Activated CD8-positive, alpha-beta T cell treated with anti-CD3 and anti-CD28 coated beads for 36 hours (primary cell): Measurements from ENCODE around the gene MAP4K3. TPM values are rescaled to one million over a fixed set of nuclear protein-coding genes. Genes with fewer than 3 reads are reported as not detected.

Source experiments
- ATAC-seq: fragments of 200-7000 bp; cut with Tn5 transposase; one replicate; pipeline ENCODE4 v1.10.0; 2021; ENCODE audit warnings: mild to moderate bottlenecking, moderate library complexity
- CTCF ChIA-PET: fragments of 350-600 bp; sonication (Branson Sonifier 250); formaldehyde crosslinking; loops from one replicate; lab custom pipeline; 2021; ENCODE audit warnings: antibody characterized with exemption; lab: Charles Lee
- POLR2A ChIA-PET: fragments of 350-600 bp; sonication (Branson Sonifier 250); formaldehyde crosslinking; loops from one replicate; lab custom pipeline; 2021; ENCODE audit warnings: antibody characterized with exemption; lab: Charles Lee
- DNase-seq: peaks from one replicate; pipeline ENCODE4 v3.0.0-alpha.2; 2020
- H3K27ac Mint-ChIP-seq: one replicate; pipeline ENCODE4 v1.8.0; 2021; ENCODE audit warnings: mild to moderate bottlenecking, mixed read lengths
- H3K27me3 Mint-ChIP-seq: one replicate; pipeline ENCODE4 v1.8.0; 2021; ENCODE audit warnings: mixed read lengths
- H3K36me3 Mint-ChIP-seq: one replicate; pipeline ENCODE4 v1.8.0; 2021; ENCODE audit warnings: low read depth, mixed read lengths
- H3K4me1 Mint-ChIP-seq: one replicate; pipeline ENCODE4 v1.8.0; 2021; ENCODE audit warnings: low read depth, mixed read lengths
- H3K4me3 Mint-ChIP-seq: one replicate; pipeline ENCODE4 v1.8.0; 2021; ENCODE audit warnings: mild to moderate bottlenecking, moderate library complexity, mixed read lengths
- H3K9me3 Mint-ChIP-seq: one replicate; pipeline ENCODE4 v1.8.0; 2021; ENCODE audit warnings: mixed read lengths
- CTCF ChIP-seq: fragments of 200-600 bp; IDR thresholded peaks from one replicate; pipeline ENCODE4 v1.8.0; 2022; ENCODE audit warnings: antibody characterized with exemption, mild to moderate bottlenecking
- intact Hi-C: fragments of 100-400 bp; cut with micrococcal nuclease; formaldehyde crosslinking; loops from one replicate; pipeline ENCODE4 v1.10.0; 2022
- total RNA-seq, 2 experiments: library from RNA; stranded (reverse); gene quantifications; one replicate each; pipeline ENCODE4 v1.2.3, GENCODE V29; 2021

MAP4K3 gene
- total RNA-seq, 2 experiments from 2014 or later: 6.5 to 12.5 TPM

GRCh38 chr2:39227628-39228412 lies 209.3 kb downstream of the MAP4K3 start:
- peak; percentile 92 for TF ChIP-seq CTCF
- ChIA-PET POLR2A (interaction anchor here (0.7 to 3.2 kb wide), 7 partner anchors 11 to 118 kb away, joined by 3 to 19 read pairs (median 4); partner anchors contain the start of gene SOS1), CTCF (interaction anchor here (0.6 to 7.4 kb wide), 38 partner anchors 10 to 289 kb away, joined by 3 to 326 read pairs (median 6); partner anchors contain the start of genes CDKL4 and SOS1)
- H3K27ac Mint-ChIP-seq: peak overlapping the region; percentile 89
- intact Hi-C loops: loop anchor here (1.0 kb wide), 3 partner anchors 107 to 281 kb away; partner anchors contain the start of gene SOS1
- DNase-seq: peak; percentile 91
- H3K4me3 Mint-ChIP-seq: peak overlapping the region; percentile 56
- no peaks in the 10 kb centered on the region for H3K36me3 Mint-ChIP-seq
- H3K27me3 Mint-ChIP-seq: no peaks in the 10 kb centered on the region
- peaks cover 41% of the 10 kb centered on the region for H3K4me1 Mint-ChIP-seq
- no peaks in the 10 kb centered on the region for H3K9me3 Mint-ChIP-seq
- peak; percentile 82 for ATAC-seq

DNA sequence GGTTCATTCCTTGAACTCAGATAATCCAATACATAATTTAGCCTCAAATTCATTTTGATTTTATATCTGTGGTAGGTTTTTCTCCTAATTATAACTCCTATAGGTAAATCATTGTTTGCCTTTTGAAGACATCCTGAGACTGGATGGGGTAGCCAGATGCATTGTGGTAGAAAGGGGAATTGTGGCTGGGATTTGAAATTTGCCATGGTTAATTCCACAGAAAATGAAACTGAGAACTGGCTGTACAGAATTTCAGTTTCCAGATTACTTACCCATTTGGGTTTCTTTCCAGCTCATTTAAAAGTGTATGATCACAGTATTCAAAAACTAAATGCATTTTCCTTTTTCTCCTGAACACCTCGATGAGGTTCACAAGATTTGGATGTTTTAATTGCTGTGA lies 211.5 kb downstream of the MAP4K3 start:
- CTCF ChIA-PET: interaction anchor here (0.9 to 6.4 kb wide), 5 partner anchors 10 to 164 kb away, joined by 3 to 326 read pairs (median 15); partner anchors contain the start of gene SOS1
- H3K36me3 Mint-ChIP-seq: no peaks in the 10 kb centered on the region
- DNase-seq: no peak
- peak overlapping the region; percentile 68 for H3K27ac Mint-ChIP-seq
- peaks cover 41% of the 10 kb centered on the region for H3K4me1 Mint-ChIP-seq
- no peak for TF ChIP-seq CTCF
- no peaks in the 10 kb centered on the region for H3K9me3 Mint-ChIP-seq
- intact Hi-C loops: no loop called here
- no peak overlapping the region for H3K4me3 Mint-ChIP-seq
- H3K27me3 Mint-ChIP-seq: no peaks in the 10 kb centered on the region
- POLR2A ChIA-PET: interaction anchor here (0.8 to 2.0 kb wide), 4 partner anchors 9 to 105 kb away, joined by 3 to 14 read pairs (median 7); partner anchors contain the start of gene SOS1
- no peak for ATAC-seq

- POLR2A ChIA-PET: no interaction called here
Observed at GRCh38 chr2:39223909-39224308, 213.2 kb downstream of the MAP4K3 start.

DNA sequence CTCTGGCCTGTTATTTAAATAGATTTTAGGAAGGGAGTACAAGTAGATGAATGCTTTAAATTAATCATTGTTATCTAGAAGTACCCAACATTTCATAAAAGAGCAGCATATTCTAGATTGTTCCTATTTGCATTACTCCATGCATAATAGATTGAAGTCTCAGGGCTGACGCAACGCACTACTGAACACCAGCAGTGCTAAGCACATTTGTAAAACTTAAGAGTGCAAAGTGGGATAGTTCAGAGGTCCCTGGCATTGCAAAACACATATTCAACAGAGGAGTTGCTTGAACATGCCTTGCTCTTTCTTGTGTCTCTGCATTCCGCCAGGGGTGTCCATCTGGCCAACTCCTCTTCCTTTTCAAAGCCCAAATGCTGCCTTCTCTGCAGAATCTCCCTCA lies 215.6 kb downstream of the MAP4K3 start:
- Mint-ChIP-seq H3K36me3 (no peaks in the 10 kb centered on the region), H3K4me3 (no peak overlapping the region), H3K9me3 (no peaks in the 10 kb centered on the region), H3K27me3 (no peaks in the 10 kb centered on the region), H3K4me1 (peaks cover 50% of the 10 kb centered on the region), H3K27ac (no peak overlapping the region)
- ChIA-PET POLR2A (interaction anchor here (0.8 to 1.9 kb wide), 2 partner anchors 15 to 101 kb away, joined by 3 to 4 read pairs; partner anchors contain the start of gene SOS1), CTCF (interaction anchor here (2.2 kb wide), 1 partner anchor 8 kb away, joined by 7 read pairs; no protein-coding TSS in a partner anchor)
- TF ChIP-seq CTCF: no peak
- intact Hi-C loops: no loop called here
- DNase-seq (no peak), ATAC-seq (no peak)

More at GRCh38 chr2:39223909-39224308, 213.2 kb downstream of the MAP4K3 start:
- intact Hi-C loops: no loop called here
- no peak overlapping the region for H3K27ac Mint-ChIP-seq
- no peak overlapping the region for H3K4me3 Mint-ChIP-seq
- CTCF ChIA-PET: no interaction called here
- ATAC-seq (no peak), DNase-seq (no peak)
- peaks cover 49% of the 10 kb centered on the region for H3K4me1 Mint-ChIP-seq
- no peak for TF ChIP-seq CTCF
- no peaks in the 10 kb centered on the region for H3K27me3 Mint-ChIP-seq
- H3K36me3 Mint-ChIP-seq: no peaks in the 10 kb centered on the region
- H3K9me3 Mint-ChIP-seq: no peaks in the 10 kb centered on the region
